ENCODE results near the gene C1QTNF2.

Gene C1QTNF2

DNA sequence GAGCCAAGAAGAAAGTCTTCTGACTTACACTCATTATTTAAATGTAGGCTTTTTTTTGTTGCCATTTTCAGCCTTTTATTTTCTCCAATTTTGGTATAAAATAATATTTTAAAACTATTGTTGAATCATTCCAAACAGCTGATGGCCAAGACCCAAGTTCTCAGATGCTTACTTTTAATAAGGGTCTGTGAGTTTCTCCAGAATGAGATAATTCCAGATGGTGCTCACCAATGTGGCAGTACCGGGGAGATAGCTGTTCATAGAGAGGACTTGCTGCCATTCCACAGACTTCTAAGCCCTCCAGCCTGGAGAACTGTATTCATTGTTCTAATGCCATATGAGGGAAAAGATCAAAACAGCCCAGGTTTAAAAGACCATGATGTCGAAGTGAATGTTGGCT, 5.3 kb upstream of the C1QTNF2 start:
- no CpG with 5 or more reads among the region's 2 CpGs for WGBS, 2 donors (ENCODE audit: extremely low coverage in 2 of 2, insufficient read length in 2 of 2, insufficient replicate concordance in 1 of 2)
- Histone ChIP-seq H3K27me3 (ENCODE audit: control insufficient read depth in 3 of 3, insufficient read depth in 3 of 3, low read depth in 1 of 3, low read length in 3 of 3) (peaks cover 0 to 12% (median 2%) of the 10 kb centered on the region in 3 experiments), H2AFZ (ENCODE audit: low read length) (no peak overlapping the region), H3K79me1 (ENCODE audit: low read depth, low read length) (no peaks in the 10 kb centered on the region), H4K91ac (ENCODE audit: low read depth, low read length, poor library complexity) (no peak overlapping the region), H3K23ac (ENCODE audit: low read depth, low read length, poor library complexity) (no peak overlapping the region), H4K8ac (ENCODE audit: low read depth, low read length) (no peak overlapping the region), H3K9ac (ENCODE audit: low read depth, low read length, poor library complexity) (no peak overlapping the region), H2AK5ac (ENCODE audit: low read depth, low read length) (no peak overlapping the region), H2BK5ac (ENCODE audit: low read length) (no peak overlapping the region), H3K18ac (ENCODE audit: low read length) (no peak overlapping the region), H3K4me2 (ENCODE audit: insufficient read depth, low read length, poor library complexity, severe bottlenecking) (no peak overlapping the region), H3K36me3 (replicated peaks in 1 of 2; ENCODE audit: control insufficient read depth in 2 of 2, insufficient read depth in 2 of 2, low read length in 2 of 2) (no peaks in the 10 kb centered on the region), H3K4me3 (ENCODE audit: low read length in 2 of 2) (no peak overlapping the region), H2BK120ac (ENCODE audit: low read depth, low read length) (no peak overlapping the region), H2BK12ac (ENCODE audit: low read length) (no peak overlapping the region), H3K4ac (ENCODE audit: low read length) (no peak overlapping the region), H3K14ac (ENCODE audit: low read length) (no peak overlapping the region), H2BK15ac (ENCODE audit: low read length) (no peak overlapping the region), H3K27ac (replicated peaks; ENCODE audit: low read length) (no peak overlapping the region), H3K4me1 (ENCODE audit: control insufficient read depth in 2 of 2, insufficient read depth in 1 of 2, low read depth in 1 of 2, low read length in 2 of 2) (peaks cover 1 to 7% of the 10 kb centered on the region in 2 donors), H3K9me3 (replicated peaks in 1 of 2; ENCODE audit: control insufficient read depth in 2 of 2, insufficient read depth in 1 of 2, low read depth in 1 of 2, low read length in 2 of 2) (no peaks in the 10 kb centered on the region)
- DNase-seq (ENCODE audit: low spot score), result no peak

DNA sequence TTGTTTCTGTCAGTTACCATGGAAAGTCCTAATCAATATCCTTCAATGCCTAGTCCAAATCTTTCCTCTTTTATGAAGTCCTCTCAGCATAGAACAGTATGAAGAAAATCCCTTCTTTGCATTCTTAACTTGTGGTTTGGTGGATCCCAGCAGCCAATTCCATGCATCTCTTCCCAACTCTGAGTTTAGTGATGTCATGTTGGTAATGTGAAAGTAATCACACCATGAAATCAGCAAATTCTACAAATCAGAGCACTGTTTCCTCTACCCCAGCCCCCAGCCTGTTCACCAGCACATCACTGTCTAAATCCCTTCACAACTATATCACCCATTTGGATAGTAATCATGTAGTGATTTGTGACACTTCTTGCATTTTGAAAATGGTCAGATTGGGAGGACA, 4.7 kb upstream of the C1QTNF2 start:
- no peak overlapping the region for H2BK12ac ChIP-seq (ENCODE audit: low read length)
- H2BK15ac ChIP-seq (ENCODE audit: low read length), result no peak overlapping the region
- no peaks in the 10 kb centered on the region for H3K36me3 ChIP-seq (replicated peaks in 1 of 2; ENCODE audit: control insufficient read depth in 2 of 2, insufficient read depth in 2 of 2, low read length in 2 of 2)
- no peak overlapping the region for H3K18ac ChIP-seq (ENCODE audit: low read length)
- H3K4me3 ChIP-seq (ENCODE audit: low read length in 2 of 2), result no peak overlapping the region
- no peak overlapping the region for H4K8ac ChIP-seq (ENCODE audit: low read depth, low read length)
- no peaks in the 10 kb centered on the region for H3K9me3 ChIP-seq (replicated peaks in 1 of 2; ENCODE audit: control insufficient read depth in 2 of 2, insufficient read depth in 1 of 2, low read depth in 1 of 2, low read length in 2 of 2)
- no peak overlapping the region for H2AFZ ChIP-seq (ENCODE audit: low read length)
- H3K79me1 ChIP-seq (ENCODE audit: low read depth, low read length), result no peaks in the 10 kb centered on the region
- no peak overlapping the region for H4K91ac ChIP-seq (ENCODE audit: low read depth, low read length, poor library complexity)
- H3K4me1 ChIP-seq (ENCODE audit: control insufficient read depth in 2 of 2, insufficient read depth in 1 of 2, low read depth in 1 of 2, low read length in 2 of 2), result peaks cover 3 to 7% of the 10 kb centered on the region in 2 donors
- no peak overlapping the region for H2BK5ac ChIP-seq (ENCODE audit: low read length)
- H3K4me2 ChIP-seq (ENCODE audit: insufficient read depth, low read length, poor library complexity, severe bottlenecking), result no peak overlapping the region
- H3K4ac ChIP-seq (ENCODE audit: low read length), result no peak overlapping the region
- no peak overlapping the region for H2BK120ac ChIP-seq (ENCODE audit: low read depth, low read length)
- H3K9ac ChIP-seq (ENCODE audit: low read depth, low read length, poor library complexity), result no peak overlapping the region
- peaks cover 0 to 14% (median 2%) of the 10 kb centered on the region in 3 experiments for H3K27me3 ChIP-seq (ENCODE audit: control insufficient read depth in 3 of 3, insufficient read depth in 3 of 3, low read depth in 1 of 3, low read length in 3 of 3)
- DNase-seq (ENCODE audit: low spot score), result no peak
- H3K14ac ChIP-seq (ENCODE audit: low read length), result no peak overlapping the region
- no peak overlapping the region for H3K23ac ChIP-seq (ENCODE audit: low read depth, low read length, poor library complexity)
- H3K27ac ChIP-seq (replicated peaks; ENCODE audit: low read length), result no peak overlapping the region
- H2AK5ac ChIP-seq (ENCODE audit: low read depth, low read length), result no peak overlapping the region

DNA sequence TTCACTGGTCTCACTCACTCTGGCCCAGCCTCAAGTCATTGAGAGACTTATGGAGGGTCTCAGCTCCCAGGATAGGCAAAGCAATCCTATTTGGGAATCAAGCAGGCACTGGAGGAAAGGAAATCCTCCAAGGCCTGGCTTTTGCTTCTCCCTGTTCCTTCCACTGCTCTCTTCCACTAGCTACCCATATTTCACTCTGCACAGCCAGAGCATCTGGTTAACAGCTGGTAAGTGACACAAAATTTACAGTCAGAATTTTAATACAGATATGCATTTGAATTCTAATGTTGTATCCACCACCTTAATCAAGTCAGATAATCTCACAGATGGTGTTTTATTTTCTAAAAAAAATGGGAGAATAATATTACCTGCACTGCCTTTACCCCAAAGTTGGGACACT, 868 bp upstream of the C1QTNF2 start:
- no peak overlapping the region for H3K14ac ChIP-seq (ENCODE audit: low read length)
- H3K4me2 ChIP-seq (ENCODE audit: insufficient read depth, low read length, poor library complexity, severe bottlenecking), result no peak overlapping the region
- H2BK120ac ChIP-seq (ENCODE audit: low read depth, low read length), result no peak overlapping the region
- H3K9me3 ChIP-seq (replicated peaks in 1 of 2; ENCODE audit: control insufficient read depth in 2 of 2, insufficient read depth in 1 of 2, low read depth in 1 of 2, low read length in 2 of 2), result no peaks in the 10 kb centered on the region
- peaks cover 0 to 3% of the 10 kb centered on the region in 2 donors for H3K4me1 ChIP-seq (ENCODE audit: control insufficient read depth in 2 of 2, insufficient read depth in 1 of 2, low read depth in 1 of 2, low read length in 2 of 2)
- no peak overlapping the region for H3K27ac ChIP-seq (replicated peaks; ENCODE audit: low read length)
- H3K9ac ChIP-seq (ENCODE audit: low read depth, low read length, poor library complexity), result no peak overlapping the region
- no peak overlapping the region for H3K18ac ChIP-seq (ENCODE audit: low read length)
- H2BK12ac ChIP-seq (ENCODE audit: low read length), result no peak overlapping the region
- no peak overlapping the region for H2BK15ac ChIP-seq (ENCODE audit: low read length)
- H4K8ac ChIP-seq (ENCODE audit: low read depth, low read length), result no peak overlapping the region
- no peak overlapping the region for H2AK5ac ChIP-seq (ENCODE audit: low read depth, low read length)
- no peaks in the 10 kb centered on the region for H3K79me1 ChIP-seq (ENCODE audit: low read depth, low read length)
- no peak overlapping the region for H4K91ac ChIP-seq (ENCODE audit: low read depth, low read length, poor library complexity)
- no peaks in the 10 kb centered on the region for H3K36me3 ChIP-seq (replicated peaks in 1 of 2; ENCODE audit: control insufficient read depth in 2 of 2, insufficient read depth in 2 of 2, low read length in 2 of 2)
- H2BK5ac ChIP-seq (ENCODE audit: low read length), result no peak overlapping the region
- H2AFZ ChIP-seq (ENCODE audit: low read length), result no peak overlapping the region
- H3K4me3 ChIP-seq (ENCODE audit: low read length in 2 of 2), result no peak overlapping the region
- peaks cover 0 to 25% (median 7%) of the 10 kb centered on the region in 3 experiments for H3K27me3 ChIP-seq (ENCODE audit: control insufficient read depth in 3 of 3, insufficient read depth in 3 of 3, low read depth in 1 of 3, low read length in 3 of 3)
- H3K23ac ChIP-seq (ENCODE audit: low read depth, low read length, poor library complexity), result no peak overlapping the region
- H3K4ac ChIP-seq (ENCODE audit: low read length), result no peak overlapping the region
- no peak for DNase-seq (ENCODE audit: low spot score)

DNA sequence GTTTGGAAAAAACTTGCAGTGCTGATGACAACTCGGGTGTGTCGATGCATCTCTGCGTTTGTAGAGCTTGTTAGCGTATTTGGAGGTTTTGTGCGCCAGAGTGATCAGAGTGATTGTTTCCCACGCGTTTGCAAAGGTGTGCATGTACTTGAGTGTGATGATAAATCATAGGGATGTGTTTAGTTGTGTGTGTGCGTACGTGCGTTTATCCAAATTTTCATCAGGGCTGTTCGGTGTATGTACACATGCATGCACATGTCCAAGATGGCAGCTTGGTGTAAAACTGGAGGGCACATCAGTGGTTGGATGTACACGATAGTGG, 248 bp upstream of the C1QTNF2 start:
- Histone ChIP-seq H4K91ac (ENCODE audit: low read depth, low read length, poor library complexity) (no peak overlapping the region), H3K36me3 (replicated peaks in 1 of 2; ENCODE audit: control insufficient read depth in 2 of 2, insufficient read depth in 2 of 2, low read length in 2 of 2) (no peaks in the 10 kb centered on the region), H3K4me2 (ENCODE audit: insufficient read depth, low read length, poor library complexity, severe bottlenecking) (peak overlapping the region; percentile 72), H3K4ac (ENCODE audit: low read length) (no peak overlapping the region), H2BK15ac (ENCODE audit: low read length) (no peak overlapping the region), H3K18ac (ENCODE audit: low read length) (no peak overlapping the region), H2BK120ac (ENCODE audit: low read depth, low read length) (no peak overlapping the region), H3K14ac (ENCODE audit: low read length) (no peak overlapping the region), H3K27ac (replicated peaks; ENCODE audit: low read length) (no peak overlapping the region), H3K23ac (ENCODE audit: low read depth, low read length, poor library complexity) (no peak overlapping the region), H2AK5ac (ENCODE audit: low read depth, low read length) (no peak overlapping the region), H3K9ac (ENCODE audit: low read depth, low read length, poor library complexity) (no peak overlapping the region), H3K9me3 (replicated peaks in 1 of 2; ENCODE audit: control insufficient read depth in 2 of 2, insufficient read depth in 1 of 2, low read depth in 1 of 2, low read length in 2 of 2) (no peaks in the 10 kb centered on the region), H2BK12ac (ENCODE audit: low read length) (no peak overlapping the region), H2AFZ (ENCODE audit: low read length) (peak overlapping the region; percentile 89), H2BK5ac (ENCODE audit: low read length) (no peak overlapping the region), H3K4me1 (ENCODE audit: control insufficient read depth in 2 of 2, insufficient read depth in 1 of 2, low read depth in 1 of 2, low read length in 2 of 2) (peaks cover 0 to 3% of the 10 kb centered on the region in 2 donors), H3K4me3 (ENCODE audit: low read length in 2 of 2) (peak overlapping the region; percentile 33 to 82), H4K8ac (ENCODE audit: low read depth, low read length) (no peak overlapping the region), H3K79me1 (ENCODE audit: low read depth, low read length) (no peaks in the 10 kb centered on the region), H3K27me3 (ENCODE audit: control insufficient read depth in 3 of 3, insufficient read depth in 3 of 3, low read depth in 1 of 3, low read length in 3 of 3) (peaks cover 0 to 25% (median 7%) of the 10 kb centered on the region in 3 experiments)
- no peak for DNase-seq (ENCODE audit: low spot score)
- WGBS, 2 donors (ENCODE audit: extremely low coverage in 2 of 2, insufficient read length in 2 of 2, insufficient replicate concordance in 1 of 2), result no CpG with 5 or more reads among the region's 12 CpGs
